Measurements from ENCODE around the gene SLIT3.

- TF ChIP-seq ZFP30 (CRISPR knock-in tag; IDR thresholded peaks at IDR 0.05) (no peak), ZNF8 (CRISPR knock-in tag; IDR thresholded peaks at IDR 0.05) (no peak), CSDC2 (CRISPR knock-in tag; IDR thresholded peaks at IDR 0.05) (no peak), ZFP3 (CRISPR knock-in tag; IDR thresholded peaks at IDR 0.05) (no peak), ZNF565 (CRISPR knock-in tag; conservative IDR thresholded peaks at IDR 0.05; ENCODE audit: low read depth) (no peak), TOX (CRISPR knock-in tag; IDR thresholded peaks at IDR 0.05; ENCODE audit: borderline replicate concordance) (no peak), RARB (CRISPR knock-in tag; IDR thresholded peaks at IDR 0.05) (no peak), GLIS3 (CRISPR knock-in tag; IDR thresholded peaks at IDR 0.05) (no peak), TCF4 (CRISPR knock-in tag; IDR thresholded peaks at IDR 0.05; ENCODE audit: borderline replicate concordance) (no peak), ARNTL (CRISPR knock-in tag; IDR thresholded peaks at IDR 0.05; ENCODE audit: borderline replicate concordance, low read depth) (no peak)
- TF ChIP-seq, protein P1, sequence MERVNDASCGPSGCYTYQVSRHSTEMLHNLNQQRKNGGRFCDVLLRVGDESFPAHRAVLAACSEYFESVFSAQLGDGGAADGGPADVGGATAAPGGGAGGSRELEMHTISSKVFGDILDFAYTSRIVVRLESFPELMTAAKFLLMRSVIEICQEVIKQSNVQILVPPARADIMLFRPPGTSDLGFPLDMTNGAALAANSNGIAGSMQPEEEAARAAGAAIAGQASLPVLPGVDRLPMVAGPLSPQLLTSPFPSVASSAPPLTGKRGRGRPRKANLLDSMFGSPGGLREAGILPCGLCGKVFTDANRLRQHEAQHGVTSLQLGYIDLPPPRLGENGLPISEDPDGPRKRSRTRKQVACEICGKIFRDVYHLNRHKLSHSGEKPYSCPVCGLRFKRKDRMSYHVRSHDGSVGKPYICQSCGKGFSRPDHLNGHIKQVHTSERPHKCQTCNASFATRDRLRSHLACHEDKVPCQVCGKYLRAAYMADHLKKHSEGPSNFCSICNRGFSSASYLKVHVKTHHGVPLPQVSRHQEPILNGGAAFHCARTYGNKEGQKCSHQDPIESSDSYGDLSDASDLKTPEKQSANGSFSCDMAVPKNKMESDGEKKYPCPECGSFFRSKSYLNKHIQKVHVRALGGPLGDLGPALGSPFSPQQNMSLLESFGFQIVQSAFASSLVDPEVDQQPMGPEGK (CRISPR knock-in tag; IDR thresholded peaks at IDR 0.05; ENCODE audit: borderline replicate concordance): no peak
Measured at GRCh38 chr5:168952196-168952595, 348.7 kb downstream of the SLIT3 start.

Measured in SK-N-SH treated with all-trans-retinoic acid at 6 μM for 48 hours (cell line).